Inflammatory macrophage treated with lipopolysaccharide for 4 hours (primary cell): Measurements from ENCODE around the gene MAP3K2.

Experiments
- DNase-seq: peaks from one replicate; pipeline ENCODE4 v3.0.0-alpha.2; 2020

The MAP3K2 gene

DNA sequence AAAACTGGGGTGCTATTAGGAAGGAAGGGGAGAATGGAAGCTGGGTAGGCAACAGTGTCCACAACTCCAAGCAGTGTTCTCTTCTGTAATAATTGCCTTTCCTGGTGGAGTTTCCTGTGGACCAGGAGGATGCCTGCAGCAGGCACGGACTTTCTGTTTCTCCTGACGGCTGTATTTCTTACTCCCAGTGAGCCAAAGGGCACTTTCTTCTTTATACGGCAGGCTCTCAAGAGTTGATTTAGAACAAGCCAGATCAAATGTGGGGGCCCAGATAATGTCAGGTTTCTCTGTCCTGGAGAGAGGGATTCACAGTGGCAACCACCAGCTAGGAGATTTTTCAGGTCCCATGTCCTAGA lies 17.5 kb upstream of the MAP3K2 start:
- no peak for DNase-seq

- peak; percentile 81 for DNase-seq
These were observed 16.9 kb upstream of the MAP3K2 start for GRCh38 chr2:127404466-127405254.

- DNase-seq = no peak
These were observed 15.7 kb upstream of the MAP3K2 start for GRCh38 chr2:127403460-127403859.

DNA sequence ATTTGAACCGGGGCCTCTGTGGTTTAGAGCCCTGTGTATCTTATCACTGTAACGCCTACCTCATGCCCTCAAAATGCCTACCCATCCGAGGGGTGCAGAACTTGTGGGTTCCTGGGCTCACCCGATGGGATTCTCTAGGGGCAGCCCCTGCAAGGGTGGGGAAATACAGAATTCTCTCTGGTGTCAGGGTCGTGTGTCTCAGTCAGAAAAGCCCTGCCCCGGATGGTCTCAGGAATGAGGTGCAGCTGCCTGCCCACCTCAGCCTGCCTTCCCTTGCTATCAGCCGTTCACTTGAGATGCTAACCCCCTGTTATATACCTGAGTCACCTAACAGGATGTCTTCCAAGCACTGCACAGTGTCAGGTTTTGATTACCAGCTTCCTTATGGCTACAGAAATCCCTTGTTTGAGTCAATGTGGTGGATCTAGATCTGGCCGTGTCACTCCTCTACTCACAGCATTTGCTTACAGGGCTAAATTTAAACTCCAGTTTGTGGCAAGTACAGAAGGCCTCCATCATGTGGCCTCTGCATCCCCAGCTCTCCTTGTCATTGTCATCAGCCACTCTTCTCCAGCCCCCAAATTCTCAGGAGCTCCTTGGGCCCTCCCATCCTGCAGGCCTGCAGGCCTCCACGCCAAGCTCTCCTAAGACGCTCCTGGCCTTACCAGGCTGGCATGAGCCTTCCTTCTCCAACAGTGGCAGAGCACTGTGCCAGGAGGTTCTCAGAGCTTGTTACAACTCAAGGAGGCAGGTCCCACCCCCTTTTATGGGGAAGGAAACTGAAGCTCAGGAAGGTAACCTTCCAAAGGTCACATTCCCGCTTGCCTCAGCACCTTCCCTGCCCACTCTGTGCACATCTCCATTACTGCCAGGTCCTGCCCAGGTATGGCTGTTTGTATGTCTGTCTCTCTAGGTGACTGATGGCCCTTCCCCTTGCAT lies 14.3 kb upstream of the MAP3K2 start:
- no peak for DNase-seq

GRCh38 chr2:127400897-127401756 lies 13.4 kb upstream of the MAP3K2 start:
- no peak for DNase-seq

GRCh38 chr2:127400533-127400896 lies 12.7 kb upstream of the MAP3K2 start:
- DNase-seq = no peak

DNA sequence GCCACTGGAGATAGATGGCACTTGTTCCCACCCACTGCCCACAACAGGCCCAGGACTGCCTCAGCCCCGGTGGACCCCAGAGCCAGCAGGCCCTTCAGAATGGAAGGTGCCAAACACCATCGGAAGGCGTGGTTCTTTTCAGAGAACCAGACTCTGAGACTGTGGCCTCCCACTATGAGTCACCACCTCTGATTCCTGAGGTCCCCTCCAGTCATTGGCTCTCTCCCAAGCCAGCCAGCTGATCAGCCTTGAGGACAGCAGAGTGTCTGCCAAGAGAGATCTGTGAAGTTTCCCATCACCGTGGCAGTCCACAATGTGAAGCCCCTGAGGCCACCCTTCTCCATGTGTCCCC lies 10.4 kb upstream of the MAP3K2 start:
- peak; percentile 88 for DNase-seq

GRCh38 chr2:127397568-127398238 lies 9.9 kb upstream of the MAP3K2 start:
- no peak for DNase-seq

- no peak for DNase-seq
These were observed 6.7 kb upstream of the MAP3K2 start for GRCh38 chr2:127394492-127394891.

DNA sequence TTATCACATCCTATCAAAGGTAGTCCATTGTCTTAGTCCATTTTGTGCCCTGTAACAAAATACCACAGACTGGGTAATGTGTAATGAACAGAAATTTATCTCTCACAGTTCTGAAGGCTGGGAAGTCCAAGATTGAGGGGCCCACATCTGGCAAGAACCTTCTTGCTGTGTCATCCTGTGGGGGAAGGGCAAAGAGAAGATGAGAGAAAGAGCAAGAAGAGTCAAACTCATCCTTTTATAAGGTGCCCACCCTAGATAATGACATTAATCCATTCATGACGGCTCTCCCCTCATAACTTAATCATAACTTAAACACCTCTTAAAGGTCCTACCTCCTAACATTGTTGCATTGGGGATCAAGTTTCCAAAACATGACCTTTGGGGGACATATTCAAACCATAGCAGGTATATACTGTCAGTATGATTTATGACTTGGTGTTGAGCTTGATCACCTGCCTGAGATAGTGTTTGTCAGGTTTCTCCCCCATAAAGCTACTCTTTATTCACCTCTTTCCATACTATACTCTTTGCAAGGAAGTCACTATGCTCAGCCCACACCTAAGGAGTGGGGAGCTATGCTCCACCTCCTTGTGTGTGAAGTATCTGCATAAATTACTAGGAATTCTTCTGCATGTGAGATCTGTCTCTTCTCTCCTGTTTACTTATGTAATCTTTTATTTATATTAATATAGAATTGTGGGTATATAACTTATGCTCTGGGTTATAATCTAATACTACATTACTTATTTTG lies 5.2 kb upstream of the MAP3K2 start:
- DNase-seq = no peak

GRCh38 chr2:127392133-127392827 lies 4.5 kb upstream of the MAP3K2 start:
- no peak for DNase-seq

DNA sequence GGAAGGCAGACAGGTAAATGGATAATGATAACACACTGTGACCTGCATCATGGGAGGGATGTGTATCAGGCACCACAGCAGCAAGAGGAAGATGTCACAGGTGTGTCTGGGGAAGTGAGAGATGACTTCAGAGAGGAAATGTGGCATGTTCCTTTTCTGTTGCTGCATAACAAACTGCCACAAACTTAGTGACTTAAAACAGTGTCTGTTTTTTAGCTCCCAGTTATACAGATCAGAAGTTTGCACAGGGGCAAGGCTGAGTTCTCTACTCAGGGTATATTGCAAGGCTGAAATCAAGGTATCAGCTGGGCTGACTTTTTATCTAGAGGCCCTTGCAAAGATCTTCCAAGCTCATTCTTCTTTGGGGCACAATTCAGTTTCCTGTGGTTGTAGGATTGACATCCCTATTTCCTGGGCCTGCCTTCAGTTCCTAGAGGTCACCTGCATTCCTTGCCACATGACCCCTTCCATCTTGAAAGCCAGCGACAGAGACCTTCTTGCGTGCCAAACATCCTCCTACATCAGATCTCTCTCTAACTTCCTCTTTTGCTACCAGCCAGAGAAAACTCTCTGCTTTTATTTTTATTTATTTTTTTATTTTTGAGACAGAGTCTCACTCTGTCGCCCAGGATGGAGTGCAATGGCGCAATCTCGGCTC lies 2.1 kb upstream of the MAP3K2 start:
- DNase-seq = no peak

- DNase-seq = peak; percentile 40
These were observed 819 bp upstream of the MAP3K2 start for GRCh38 chr2:127388423-127389164.

- peak; percentile 76 for DNase-seq
These were observed 766 bp downstream of the MAP3K2 start for GRCh38 chr2:127386764-127387654.

GRCh38 chr2:127386246-127386645 lies 1.5 kb downstream of the MAP3K2 start:
- peak; percentile 83 for DNase-seq

DNA sequence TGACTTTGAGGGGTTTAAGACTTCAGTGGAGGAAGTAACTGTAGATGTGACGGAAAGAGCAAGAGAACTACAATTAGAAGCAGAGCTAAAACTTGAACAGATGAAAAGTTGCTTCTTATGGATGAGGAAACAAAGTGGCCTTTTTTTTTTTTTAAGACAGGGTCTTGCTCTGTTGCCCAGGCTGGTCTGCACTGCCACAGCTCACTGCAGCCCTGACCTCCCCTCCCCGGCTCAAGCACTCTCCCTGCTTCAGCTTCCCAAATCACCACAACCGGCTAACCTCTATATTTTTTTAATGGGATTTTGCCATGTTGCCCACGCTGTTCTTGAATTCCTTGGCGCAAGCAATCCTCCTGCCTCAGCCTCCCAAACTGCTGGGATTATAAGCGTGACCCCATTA lies 3.2 kb downstream of the MAP3K2 start:
- no peak for DNase-seq

DNA sequence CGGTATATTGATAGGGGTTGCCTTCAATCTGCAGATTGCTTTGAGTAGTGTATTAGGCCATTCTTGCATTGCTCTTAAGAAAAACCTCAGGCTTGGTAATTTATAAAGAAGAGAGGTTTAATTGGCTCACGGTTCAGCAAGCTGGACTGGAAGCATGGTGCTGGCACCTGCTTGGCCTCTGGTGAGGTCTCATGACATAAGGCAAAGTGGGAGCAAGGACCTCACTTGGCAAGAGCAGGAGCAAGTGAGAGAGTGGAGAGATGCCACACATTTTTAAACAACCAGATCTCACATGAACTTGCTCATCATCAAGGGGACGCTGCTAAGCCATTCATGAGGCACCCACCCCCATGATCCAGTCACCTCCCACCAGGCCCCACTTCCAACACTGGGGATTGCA lies 4.9 kb downstream of the MAP3K2 start:
- no peak for DNase-seq

DNA sequence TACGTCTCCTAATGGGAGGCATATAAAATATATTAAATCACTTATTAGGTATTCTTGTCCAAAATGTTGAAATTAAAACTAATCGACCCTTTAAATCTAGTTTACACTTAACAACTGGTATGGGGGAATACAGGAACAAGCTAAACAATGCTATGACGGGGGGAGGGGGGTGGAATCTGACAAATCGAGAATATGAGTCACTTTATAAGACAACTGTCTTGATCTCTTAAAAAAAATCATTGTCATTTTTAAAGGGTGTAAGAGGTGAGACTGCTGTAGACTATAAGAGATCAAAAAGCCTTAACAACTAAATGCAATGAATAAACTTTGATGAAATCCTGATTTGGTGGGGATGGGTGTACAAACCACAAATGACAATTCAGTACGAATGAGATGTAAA lies 6.0 kb downstream of the MAP3K2 start:
- no peak for DNase-seq
